EL (cell line): ENCODE measurements around the gene TUT4.
"Not testable (repeated sequence)": the region's sequence is repeated elsewhere in the genome, so short reads cannot be mapped to it uniquely, and the experiment has no call there.

ENCODE experiments used
- DNase-seq: peaks from one replicate; pipeline ENCODE4 v3.0.0-alpha.2; 2016

The TUT4 gene

GRCh38 chr1:52552505-52553361 is at the start of gene TUT4:
Gene TUT4, minus strand, starts transcription at chr1:52553092. Its CDS starts 26,812 bp downstream, at chr1:52526280.
- DNase-seq = peak; percentile 83

GRCh38 chr1:52601991-52602855 is 49.3 kb upstream of the TUT4 start, which contains the start of gene GPX7:
Gene GPX7, plus strand, starts transcription at chr1:52602371. Its CDS starts 39 bp downstream, at chr1:52602410.
- peak; percentile 56 for DNase-seq

GRCh38 chr1:52601519-52601918 is 48.6 kb upstream of the TUT4 start:
- no peak for DNase-seq

- no peak for DNase-seq
Observed at GRCh38 chr1:52600533-52601179, 47.8 kb upstream of the TUT4 start.

GRCh38 chr1:52599236-52599635 is 46.3 kb upstream of the TUT4 start:
- no peak for DNase-seq

- no peak for DNase-seq
Observed at GRCh38 chr1:52598729-52599128, 45.8 kb upstream of the TUT4 start.

- no peak for DNase-seq
Observed at GRCh38 chr1:52597912-52598311, 45.0 kb upstream of the TUT4 start.

GRCh38 chr1:52595061-52595460 is 42.2 kb upstream of the TUT4 start:
- DNase-seq = no peak

- no peak for DNase-seq
Observed at GRCh38 chr1:52593495-52593894, 40.6 kb upstream of the TUT4 start.

- no peak for DNase-seq
Observed at GRCh38 chr1:52592637-52593323, 39.9 kb upstream of the TUT4 start.

- no peak for DNase-seq
Observed at GRCh38 chr1:52590266-52590665, 37.4 kb upstream of the TUT4 start.

GRCh38 chr1:52588535-52588934 is 35.6 kb upstream of the TUT4 start:
- DNase-seq = no peak

- no peak for DNase-seq
Observed at GRCh38 chr1:52588027-52588426, 35.1 kb upstream of the TUT4 start.

- no peak for DNase-seq
Observed at GRCh38 chr1:52585474-52585873, 32.6 kb upstream of the TUT4 start.

GRCh38 chr1:52582116-52582696 is 29.3 kb upstream of the TUT4 start:
- DNase-seq = no peak

- DNase-seq = no peak
Observed at GRCh38 chr1:52580283-52580682, 27.4 kb upstream of the TUT4 start.

GRCh38 chr1:52579415-52579814 is 26.5 kb upstream of the TUT4 start:
- no peak for DNase-seq

- not testable (repeated sequence) for DNase-seq
Observed at GRCh38 chr1:52578066-52578465, 25.2 kb upstream of the TUT4 start.

GRCh38 chr1:52576074-52576473 is 23.2 kb upstream of the TUT4 start:
- no peak for DNase-seq

GRCh38 chr1:52574594-52574993 is 21.7 kb upstream of the TUT4 start:
- peak; percentile 92 for DNase-seq

GRCh38 chr1:52572387-52572786 is 19.5 kb upstream of the TUT4 start:
- no peak for DNase-seq

- DNase-seq = peak; percentile 23
Observed at GRCh38 chr1:52571783-52572182, 18.9 kb upstream of the TUT4 start.
